Heart right ventricle (tissue), 16 donors: Measurements from ENCODE around the gene SLC22A23. TPM values are rescaled to one million over a fixed set of nuclear protein-coding genes. Genes with fewer than 3 reads are reported as not detected.

Source experiments
- ATAC-seq, 8 donors: fragments of 200-7000 bp; cut with Tn5 transposase; one replicate each; pipeline ENCODE4 v1.9.1; 2020; ENCODE audit warnings: mild to moderate bottlenecking in 8 of 8, moderate library complexity in 8 of 8, moderate number of reproducible peaks in 1 of 8
- DNase-seq, 2 donors: peaks; one replicate each; pipeline ENCODE4 v3.0.0-alpha.2; 2020
- H3K27ac ChIP-seq, 10 donors: fragments of 200-600 bp; sonication (generic) in 2 of 10; one replicate each; pipeline versions ENCODE4 v1.5.0 to v1.8.0; 2020 to 2022; ENCODE audit warnings: mild to moderate bottlenecking in 3 of 10
- H3K27me3 ChIP-seq, 7 donors: fragments of 200-600 bp; one replicate each; pipeline ENCODE4 v1.8.0; 2021 to 2022; ENCODE audit warnings: mild to moderate bottlenecking in 2 of 7
- H3K36me3 ChIP-seq, 9 donors: fragments of 200-600 bp; sonication (generic) in 1 of 9; one replicate each; pipeline versions ENCODE4 v1.5.0 to v1.8.0; 2020 to 2022; ENCODE audit warnings: mild to moderate bottlenecking in 2 of 9
- H3K4me1 ChIP-seq, 9 donors: fragments of 200-600 bp; sonication (generic) in 1 of 9; one replicate each; pipeline versions ENCODE4 v1.5.0 to v1.8.0; 2020 to 2022; ENCODE audit warnings: mild to moderate bottlenecking in 4 of 9
- H3K4me3 ChIP-seq, 10 donors: fragments of 200-600 bp; sonication (generic) in 2 of 10; one replicate each; pipeline versions ENCODE4 v1.5.0 to v1.8.0; 2020 to 2022; ENCODE audit warnings: mild to moderate bottlenecking in 7 of 10, moderate library complexity in 2 of 10
- H3K9me3 ChIP-seq, 11 donors: fragments of 200-600 bp in 10 of 11; sonication (generic) in 2 of 11; one replicate each; pipeline versions ENCODE4 v1.5.0 to v1.8.0; 2013 to 2022; ENCODE audit warnings: mild to moderate bottlenecking in 2 of 11, control low read depth in 1 of 11, moderate library complexity in 1 of 11
- CTCF ChIP-seq, 9 donors: fragments of 200-600 bp; sonication (generic) in 2 of 9; IDR thresholded peaks; one replicate each; pipeline versions ENCODE4 v1.5.0 to v1.8.0; 2021 to 2022; ENCODE audit warnings: antibody characterized with exemption in 9 of 9, mild to moderate bottlenecking in 5 of 9, moderate library complexity in 1 of 9
- WGBS, 2 donors: extraction: QIAGEN DNeasy Blood & Tissue Kit; methylation state at CpG; one replicate each; pipeline ENCODE4 v1.1.7; 2013; ENCODE audit warnings: inconsistent platforms in 1 of 2; 5-methylcytosine and 5-hydroxymethylcytosine counted together
- intact Hi-C, 10 donors: fragments of 100-400 bp; cut with DNase I; formaldehyde crosslinking; loops; one replicate each; pipeline versions ENCODE4 v1.11.1 to v1.14.2; 2022
- polyA plus RNA-seq, 2 donors: library from polyadenylated mRNA; stranded (reverse); fragments of 200-250 nt; gene quantifications; one replicate each; pipeline ENCODE4 v1.2.3, GENCODE V29; 2013
- total RNA-seq, 10 donors: library from RNA; stranded (reverse); fragmentation: NEBNext Ultra II Directional in 3 of 10; extraction: Animal tissue kit (Norgen Biotek cat#: 25700) in 3 of 10; gene quantifications; one replicate each; pipeline versions ENCODE4 v1.2.1 to v1.2.4, GENCODE V29; 2021 to 2023
- donor health status: Arrhythmogenic right ventricular cardiomyopathy.
- donor health status: ischemic (EF 13 %, LVEDD 7.1; RV severe dilation, severe dysfunction).
- donor health status: healthy with polysubstance abuse.
- donor health status: DM: no; HTN: yes; CAD: no.
- donor health status: DM: no; HTN: no; CAD: no.
- donor health status: ischemic (EF 25% LVEDD 6.9; RV normal size, moderate dysfunction).
- donor health status: ischemic (EF 25% LVEDD 5.7; RV mildly dilated, moderate dysfunction).
- donor health status: healthy.
- donor health status: DM: yes; HTN: yes; CAD: no.
- donor health status: Ischemic cardiomyopathy.
- donor health status: ischemic (EF 35%, LVEDD 5.7; RV mildly dilated, moderate dysfunction).
- donor health status: nonischemic (EF 11% LVEDD 7.7; RV severe dilation, severe dysfunction).
- donor health status: DM: yes; HTN: yes; CAD: no.
- donor health status: PGD.
- donor health status: ischemic (EF 29% LVEDD 5.4; RV normal size, mild dysfunction).
- donor health status: nonischemic (EF 23%, LVEDD 6.1; RV moderate dilation, normal function).

The SLC22A23 gene
- total and polyA plus RNA-seq, 12 donors: 1.9 to 7.8 (median 5.1) TPM

- DNase-seq: no peak
- H3K36me3 ChIP-seq: peaks cover 0 to 8% (median 0%) of the 10 kb centered on the region in 9 donors
- H3K4me1 ChIP-seq: peaks cover 0 to 8% (median 0%) of the 10 kb centered on the region in 9 donors
- H3K4me3 ChIP-seq: no peak overlapping the region
- no peak for ATAC-seq
- H3K9me3 ChIP-seq: peaks cover 0 to 8% (median 0%) of the 10 kb centered on the region in 11 donors
- TF ChIP-seq CTCF (IDR thresholded peaks at IDR 0.05): no peak
- intact Hi-C loops: loop anchor here in 7 of 10 donors (2.0 to 10.0 kb wide), 5 partner anchors 295 to 325 kb away; no protein-coding TSS in a partner anchor
- H3K27me3 ChIP-seq: no peaks in the 10 kb centered on the region
- no peak overlapping the region for H3K27ac ChIP-seq
- 85 to 89% methylated on average over 13 of the region's 13 CpGs for WGBS, 2 donors
These were observed 47.0 kb downstream of the SLC22A23 start for GRCh38 chr6:3409699-3410384.

GRCh38 chr6:3408665-3409064, 48.2 kb downstream of the SLC22A23 start:
- intact Hi-C loops: loop anchor here in 1 of 10 donors (10.0 kb wide), 1 partner anchor 326 kb away; no protein-coding TSS in a partner anchor
- peaks cover 0 to 8% (median 0%) of the 10 kb centered on the region in 9 donors for H3K4me1 ChIP-seq
- TF ChIP-seq CTCF (IDR thresholded peaks at IDR 0.05): no peak
- H3K27ac ChIP-seq: no peak overlapping the region
- no peak for DNase-seq
- no peaks in the 10 kb centered on the region for H3K27me3 ChIP-seq
- peaks cover 0 to 8% (median 0%) of the 10 kb centered on the region in 11 donors for H3K9me3 ChIP-seq
- no peak for ATAC-seq
- peaks cover 0 to 8% (median 0%) of the 10 kb centered on the region in 9 donors for H3K36me3 ChIP-seq
- H3K4me3 ChIP-seq: no peak overlapping the region
- 91 to 95% methylated on average over 7 of the region's 7 CpGs for WGBS, 2 donors

GRCh38 chr6:3407840-3408239, 49.0 kb downstream of the SLC22A23 start:
- no peak for ATAC-seq
- no peak for TF ChIP-seq CTCF (IDR thresholded peaks at IDR 0.05)
- Histone ChIP-seq H3K9me3 (peaks cover 0 to 7% (median 0%) of the 10 kb centered on the region in 11 donors), H3K27me3 (no peaks in the 10 kb centered on the region), H3K4me1 (peaks cover 0 to 13% (median 0%) of the 10 kb centered on the region in 9 donors), H3K36me3 (peaks cover 0 to 8% (median 0%) of the 10 kb centered on the region in 9 donors), H3K27ac (no peak overlapping the region), H3K4me3 (no peak overlapping the region)
- no peak for DNase-seq
- intact Hi-C loops: loop anchor here in 1 of 10 donors (10.0 kb wide), 1 partner anchor 327 kb away; no protein-coding TSS in a partner anchor

GRCh38 chr6:3406891-3407809, 49.7 kb downstream of the SLC22A23 start:
- H3K4me3 ChIP-seq: no peak overlapping the region
- DNase-seq: no peak
- peaks cover 0 to 8% (median 0%) of the 10 kb centered on the region in 9 donors for H3K36me3 ChIP-seq
- intact Hi-C loops: loop anchor here in 1 of 10 donors (10.0 kb wide), 1 partner anchor 328 kb away; no protein-coding TSS in a partner anchor
- peak overlapping the region in 1 of 10 donors; percentile 62 for H3K27ac ChIP-seq
- 92 to 96% methylated on average over 3 of the region's 3 CpGs for WGBS, 2 donors
- no peak for TF ChIP-seq CTCF (IDR thresholded peaks at IDR 0.05)
- H3K4me1 ChIP-seq: peaks cover 0 to 13% (median 0%) of the 10 kb centered on the region in 9 donors
- no peak for ATAC-seq
- H3K27me3 ChIP-seq: no peaks in the 10 kb centered on the region
- peaks cover 0 to under 1% (median 0%) of the 10 kb centered on the region in 11 donors for H3K9me3 ChIP-seq
